ENCODE data around the gene ZNF181. TPM values are rescaled to one million over a fixed set of nuclear protein-coding genes. Genes with fewer than 3 reads are reported as not detected.

ZNF181 gene
- total RNA-seq, 1 donor from 2014 or later: 4.3 TPM

DNA sequence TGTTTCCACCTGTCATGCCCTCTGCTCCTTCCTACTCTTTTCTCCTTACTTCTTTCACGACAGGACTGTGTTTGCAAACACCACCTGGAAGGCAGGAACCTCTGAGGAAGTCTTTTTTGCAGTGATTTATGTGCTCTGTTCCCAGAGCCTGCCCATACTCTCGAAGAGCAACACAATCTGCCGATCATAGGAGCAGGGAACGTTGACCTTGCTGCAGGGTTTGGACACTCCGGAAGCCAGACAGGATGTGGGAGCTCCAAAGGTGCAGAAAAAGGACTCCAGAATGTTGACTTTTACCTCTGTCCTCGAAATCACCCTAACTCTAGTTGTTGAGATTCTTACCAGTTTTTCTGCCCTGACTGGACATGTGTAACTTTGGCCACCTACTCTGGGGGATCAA lies 8.6 kb upstream of the ZNF181 start:
- intact Hi-C loops (cut with micrococcal nuclease): no loop called here
- H3K9me3 Mint-ChIP-seq: no peaks in the 10 kb centered on the region

DNA sequence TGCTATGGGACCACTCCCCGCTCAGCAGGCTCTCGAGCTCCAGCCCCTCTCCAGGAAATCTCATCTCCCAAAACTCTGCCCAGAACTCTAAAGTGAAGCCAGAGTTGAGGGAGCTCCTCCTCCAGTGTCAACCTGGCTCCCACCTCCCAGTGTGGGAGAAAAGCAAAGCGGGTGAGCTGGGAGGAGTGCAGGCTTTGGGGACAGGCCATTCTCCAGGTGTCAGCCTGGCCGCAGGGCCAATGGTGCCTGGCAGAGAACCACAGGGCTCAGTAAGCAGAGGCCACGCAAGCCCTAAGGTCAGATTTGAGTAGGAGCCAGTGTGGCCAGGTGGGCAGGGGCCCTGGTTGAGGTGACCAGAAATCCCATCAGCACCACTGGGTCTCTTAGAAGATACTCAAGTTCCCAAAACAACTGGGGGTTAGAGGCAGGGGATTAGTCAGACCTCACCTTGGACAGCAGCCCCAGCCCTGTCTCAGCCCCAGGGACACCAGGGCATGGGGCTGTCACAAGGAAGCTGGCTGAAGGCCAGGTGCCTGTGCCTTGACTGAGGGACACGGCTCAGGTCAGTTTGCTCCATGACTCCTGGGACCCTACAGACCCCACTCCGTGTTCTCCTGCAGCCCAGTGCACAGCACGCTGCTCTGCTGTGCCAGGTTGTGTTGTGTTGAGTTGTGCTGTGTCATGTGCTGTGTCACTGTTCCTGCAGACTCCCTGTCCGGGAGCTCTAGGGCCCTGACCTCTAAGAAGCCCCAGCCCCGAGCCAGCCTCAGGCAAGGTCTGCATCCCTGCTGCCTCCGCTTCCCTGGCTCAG lies 2.8 kb upstream of the ZNF181 start:
- intact Hi-C loops (cut with micrococcal nuclease): loop anchor here (5.0 to 10.0 kb wide), 2 partner anchors 271 to 1394 kb away; partner anchors contain the start of gene GRAMD1A
- Mint-ChIP-seq H3K4me3 (peak overlapping the region; percentile 37), H3K27ac (no peak overlapping the region), H3K9me3 (peaks cover 11% of the 10 kb centered on the region), H3K4me1 (ENCODE audit: low read depth) (peaks cover 24% of the 10 kb centered on the region), H3K27me3 (ENCODE audit: insufficient read depth) (no peaks in the 10 kb centered on the region), H3K36me3 (ENCODE audit: low read depth) (peaks cover 13% of the 10 kb centered on the region)
- no peak for DNase-seq (ENCODE audit: low spot score)

More for the DNA sequence above, 8.6 kb upstream of the ZNF181 start:
- no peak overlapping the region for H3K4me3 Mint-ChIP-seq
- no peaks in the 10 kb centered on the region for H3K36me3 Mint-ChIP-seq (ENCODE audit: low read depth)
- no peaks in the 10 kb centered on the region for H3K4me1 Mint-ChIP-seq (ENCODE audit: low read depth)
- H3K27ac Mint-ChIP-seq: no peak overlapping the region
- no peak for DNase-seq (ENCODE audit: low spot score)
- H3K27me3 Mint-ChIP-seq (ENCODE audit: insufficient read depth): no peaks in the 10 kb centered on the region

DNA sequence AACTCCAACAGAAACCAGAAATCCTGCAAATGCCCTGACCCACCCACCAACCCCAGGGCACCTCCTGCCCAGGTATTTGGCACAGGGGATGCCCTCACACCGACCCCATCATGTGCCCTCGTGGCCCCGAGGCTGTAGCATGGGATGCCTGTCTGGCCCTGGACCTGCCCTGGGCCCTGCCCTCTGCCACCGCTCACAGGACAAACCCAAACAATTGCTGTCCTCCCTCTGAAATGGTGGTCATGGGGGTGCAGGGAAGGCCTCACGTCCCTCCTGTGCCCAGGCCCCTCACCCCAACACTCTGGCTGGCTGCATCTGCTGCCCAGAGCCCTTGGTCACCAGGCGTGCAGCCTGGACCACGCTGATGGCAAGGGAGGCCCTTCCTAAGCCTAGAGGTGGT lies 2.1 kb upstream of the ZNF181 start:
- Mint-ChIP-seq H3K27ac (peak overlapping the region; percentile 32), H3K27me3 (ENCODE audit: insufficient read depth) (no peaks in the 10 kb centered on the region), H3K36me3 (ENCODE audit: low read depth) (peaks cover 13% of the 10 kb centered on the region), H3K4me3 (peak overlapping the region; percentile 37), H3K9me3 (peaks cover 12% of the 10 kb centered on the region), H3K4me1 (ENCODE audit: low read depth) (peaks cover 24% of the 10 kb centered on the region)
- intact Hi-C loops (cut with micrococcal nuclease): loop anchor here (5.0 to 10.0 kb wide), 2 partner anchors 270 to 1393 kb away; partner anchors contain the start of gene GRAMD1A
- no peak for DNase-seq (ENCODE audit: low spot score)

DNA sequence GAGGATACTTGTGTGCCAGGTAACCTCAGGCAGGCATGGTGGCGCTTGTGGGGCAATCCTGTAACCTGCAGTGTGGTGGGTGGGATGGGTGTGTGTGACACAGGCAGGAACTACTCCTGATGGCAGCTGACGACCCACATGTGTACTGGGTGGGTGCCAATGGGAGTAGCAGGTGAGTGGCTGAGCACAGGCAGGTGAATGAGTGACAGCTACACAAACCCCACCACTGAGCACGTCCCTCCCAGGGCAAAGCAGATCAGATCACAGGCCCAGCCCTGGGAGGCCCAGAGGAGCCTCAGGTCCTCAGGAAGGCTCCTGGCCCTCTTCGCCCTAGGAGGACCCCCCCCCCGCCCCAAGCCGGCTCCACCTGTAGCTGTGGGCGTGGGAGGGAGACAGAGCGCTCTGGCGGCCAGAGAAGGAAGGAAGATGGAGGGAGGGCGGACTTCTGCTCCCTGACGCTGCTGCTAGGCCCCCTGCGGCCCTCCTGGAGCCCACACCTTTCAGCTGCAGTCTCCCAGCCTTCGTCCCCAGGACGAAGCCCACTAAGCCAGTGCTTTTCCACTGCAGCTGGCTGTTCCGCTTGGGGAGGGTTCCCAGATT lies 1.3 kb upstream of the ZNF181 start:
- Mint-ChIP-seq H3K4me1 (ENCODE audit: low read depth) (peaks cover 24% of the 10 kb centered on the region), H3K4me3 (peak overlapping the region; percentile 32), H3K9me3 (peaks cover 14% of the 10 kb centered on the region), H3K27ac (no peak overlapping the region), H3K27me3 (ENCODE audit: insufficient read depth) (no peaks in the 10 kb centered on the region), H3K36me3 (ENCODE audit: low read depth) (peaks cover 13% of the 10 kb centered on the region)
- intact Hi-C loops (cut with micrococcal nuclease): loop anchor here (1.0 to 10.0 kb wide), 4 partner anchors 41 to 1392 kb away; partner anchors contain the start of genes GRAMD1A, SCGB2B2, ZNF302 and ZNF599
- DNase-seq (ENCODE audit: low spot score): no peak

DNA sequence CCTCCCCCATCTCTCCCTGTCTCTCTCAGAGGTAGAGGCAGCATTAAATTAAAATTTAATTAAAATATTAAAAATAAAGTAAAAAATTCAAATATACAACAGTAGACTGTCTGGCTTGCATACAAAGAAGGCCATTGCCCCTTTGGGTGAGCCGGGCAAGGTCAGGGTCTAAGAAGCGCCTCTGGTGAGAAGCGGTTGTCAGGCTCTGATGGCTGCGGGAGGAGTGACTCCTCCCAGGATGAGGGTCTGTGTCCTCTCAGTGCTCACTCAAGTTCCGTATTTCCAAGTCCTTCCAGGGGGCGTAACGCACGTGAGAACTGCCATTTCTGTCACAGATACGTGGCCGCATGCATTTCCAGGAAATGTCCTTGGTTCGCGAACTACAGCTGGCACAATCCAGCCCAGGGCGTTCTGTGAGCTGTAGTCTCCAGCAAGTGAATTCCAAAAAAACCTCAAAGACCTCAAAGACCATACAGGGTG lies 737 bp upstream of the ZNF181 start:
- no peak for DNase-seq (ENCODE audit: low spot score)
- intact Hi-C loops (cut with micrococcal nuclease): loop anchor here (1.0 to 10.0 kb wide), 4 partner anchors 40 to 1391 kb away; partner anchors contain the start of genes GRAMD1A, SCGB2B2, ZNF302 and ZNF599
- peak overlapping the region; percentile 92 for H3K4me3 Mint-ChIP-seq
- peaks cover 18% of the 10 kb centered on the region for H3K9me3 Mint-ChIP-seq
- H3K27me3 Mint-ChIP-seq (ENCODE audit: insufficient read depth): no peaks in the 10 kb centered on the region
- H3K4me1 Mint-ChIP-seq (ENCODE audit: low read depth): peaks cover 24% of the 10 kb centered on the region
- H3K36me3 Mint-ChIP-seq (ENCODE audit: low read depth): peaks cover 17% of the 10 kb centered on the region
- peak overlapping the region; percentile 95 for H3K27ac Mint-ChIP-seq

DNA sequence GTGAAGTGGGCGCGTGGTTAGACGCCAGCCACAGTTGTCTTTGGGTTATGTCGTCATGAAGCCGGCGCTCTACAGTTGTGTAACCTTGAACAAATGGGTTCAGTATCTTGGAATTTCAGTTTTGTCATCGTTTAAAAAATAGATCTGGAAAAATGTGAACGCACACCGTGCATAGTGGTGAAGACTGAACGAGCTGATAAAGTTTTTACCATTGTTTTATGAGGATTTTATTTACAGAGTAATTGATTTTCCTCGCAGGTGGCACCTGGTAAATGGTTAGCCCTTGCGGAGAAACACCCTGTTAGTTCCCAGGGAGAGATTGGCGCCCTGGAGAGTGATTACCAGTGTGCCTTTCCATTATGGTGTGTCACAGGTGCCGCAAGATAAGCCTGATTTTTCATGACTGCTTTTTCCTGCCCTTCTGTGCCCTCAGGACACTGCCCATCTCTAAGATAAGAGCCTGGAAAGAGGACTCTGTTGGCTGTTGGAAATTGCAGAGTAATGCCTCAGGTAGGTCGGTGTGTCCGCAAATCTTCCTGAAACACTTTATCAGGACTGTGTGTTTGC lies 577 bp downstream of the ZNF181 start:
- no peak for DNase-seq (ENCODE audit: low spot score)
- intact Hi-C loops (cut with micrococcal nuclease): loop anchor here (5.0 to 10.0 kb wide), 2 partner anchors 268 to 1390 kb away; partner anchors contain the start of gene GRAMD1A

DNA sequence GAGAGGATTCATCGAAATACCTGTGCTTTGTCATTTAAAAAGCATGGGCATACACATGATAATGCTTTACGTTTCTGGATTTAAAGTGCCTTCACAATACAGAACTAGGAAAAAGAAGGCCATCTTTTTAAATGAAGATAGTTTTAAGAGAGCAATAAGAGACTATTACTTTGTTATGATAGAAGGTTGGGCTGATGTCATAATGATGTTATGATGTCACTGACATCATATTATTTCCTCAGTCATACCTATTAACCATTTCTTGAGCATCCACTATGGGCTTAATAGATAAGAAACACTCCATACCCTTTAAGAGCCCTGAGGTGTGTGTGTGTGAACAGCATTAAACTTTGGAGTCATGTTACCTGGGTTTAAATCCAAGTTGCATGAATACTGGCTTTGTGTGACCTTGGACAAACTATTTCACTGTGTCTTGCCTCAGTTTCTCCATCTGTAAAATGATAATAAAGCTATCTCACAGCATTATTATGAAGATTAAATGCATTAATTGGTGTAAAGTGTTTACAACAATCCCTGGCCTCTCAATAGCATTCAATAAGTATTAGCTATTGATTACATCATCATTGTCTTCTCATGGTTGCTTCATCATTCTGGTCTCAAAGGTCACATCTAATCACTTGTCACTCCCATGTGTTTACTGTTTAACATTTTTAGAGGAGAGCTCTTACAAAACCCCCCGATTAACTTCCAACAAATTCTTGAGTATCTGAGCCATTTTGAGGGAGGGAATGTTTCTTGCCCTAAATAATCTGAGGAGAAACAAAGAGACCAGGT lies 11.1 kb downstream of the ZNF181 start:
- DNase-seq (ENCODE audit: low spot score): no peak
- peaks cover 81% of the 10 kb centered on the region for H3K9me3 Mint-ChIP-seq
- no peak overlapping the region for H3K27ac Mint-ChIP-seq
- no peaks in the 10 kb centered on the region for H3K4me1 Mint-ChIP-seq (ENCODE audit: low read depth)
- peaks cover 21% of the 10 kb centered on the region for H3K36me3 Mint-ChIP-seq (ENCODE audit: low read depth)
- intact Hi-C loops (cut with micrococcal nuclease): no loop called here
- H3K4me3 Mint-ChIP-seq: no peak overlapping the region
- H3K27me3 Mint-ChIP-seq (ENCODE audit: insufficient read depth): no peaks in the 10 kb centered on the region

More for the DNA sequence above, 577 bp downstream of the ZNF181 start:
- Mint-ChIP-seq H3K4me1 (ENCODE audit: low read depth) (peaks cover 24% of the 10 kb centered on the region), H3K27ac (peak overlapping the region; percentile 95), H3K27me3 (ENCODE audit: insufficient read depth) (no peaks in the 10 kb centered on the region), H3K9me3 (peaks cover 28% of the 10 kb centered on the region), H3K4me3 (peak overlapping the region; percentile 92), H3K36me3 (ENCODE audit: low read depth) (peaks cover 22% of the 10 kb centered on the region)

DNA sequence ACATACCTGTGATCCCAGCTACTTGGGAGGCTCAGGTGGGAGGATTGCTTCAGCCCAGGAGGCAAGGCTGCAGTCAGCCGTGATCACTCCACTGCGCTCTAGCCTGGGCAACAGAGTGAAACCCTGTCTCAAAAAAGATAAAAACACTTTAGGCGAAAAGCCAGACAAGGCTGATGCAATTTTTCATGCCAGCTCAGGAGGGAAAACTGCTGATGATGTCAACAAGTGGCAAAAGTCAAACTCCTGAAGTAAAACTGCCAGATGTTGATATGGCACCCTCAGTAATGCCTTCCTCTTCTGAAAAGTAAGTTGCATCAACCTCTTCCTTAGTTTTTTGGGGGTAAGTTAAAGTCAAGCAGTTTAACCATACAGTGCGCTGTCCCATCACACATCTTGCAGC lies 23.4 kb downstream of the ZNF181 start:
- no peaks in the 10 kb centered on the region for H3K36me3 Mint-ChIP-seq (ENCODE audit: low read depth)
- no peak overlapping the region for H3K27ac Mint-ChIP-seq
- H3K27me3 Mint-ChIP-seq (ENCODE audit: insufficient read depth): no peaks in the 10 kb centered on the region
- H3K4me1 Mint-ChIP-seq (ENCODE audit: low read depth): no peaks in the 10 kb centered on the region
- DNase-seq (ENCODE audit: low spot score): no peak
- intact Hi-C loops (cut with micrococcal nuclease): no loop called here
- H3K4me3 Mint-ChIP-seq: no peak overlapping the region
- peaks cover 73% of the 10 kb centered on the region for H3K9me3 Mint-ChIP-seq

DNA sequence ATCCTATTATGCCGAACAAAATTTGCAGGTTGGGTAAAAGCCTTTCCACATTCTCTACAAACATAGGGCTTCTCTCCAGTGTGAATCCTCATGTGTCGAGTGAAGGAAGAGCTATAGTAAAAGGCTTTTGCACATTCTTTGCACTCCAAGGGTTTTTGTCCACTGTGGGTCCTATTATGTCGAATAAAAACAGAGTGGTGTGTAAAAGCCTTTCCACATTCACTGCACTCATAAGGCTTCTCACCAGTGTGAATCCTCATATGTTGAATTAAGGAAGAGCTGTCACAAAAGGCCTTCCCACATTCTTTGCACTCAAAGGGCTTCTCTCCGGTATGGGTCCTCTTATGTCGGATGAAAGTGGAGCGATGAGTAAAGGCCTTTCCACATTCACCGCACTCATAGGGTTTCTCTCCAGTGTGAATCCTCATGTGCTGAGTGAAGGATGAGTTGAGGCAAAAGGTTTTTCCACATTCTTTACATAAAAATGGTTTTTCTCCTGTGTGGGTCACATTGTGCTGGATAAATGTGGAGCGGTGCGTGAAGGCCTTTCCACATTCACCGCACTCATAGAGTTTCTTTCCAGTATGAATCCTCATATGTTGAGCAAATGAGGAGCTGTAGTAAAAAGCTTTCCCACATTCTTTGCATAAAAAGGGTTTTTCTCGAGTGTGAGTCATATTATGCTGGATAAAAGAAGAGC lies 25.3 kb downstream of the ZNF181 start:
- no peaks in the 10 kb centered on the region for H3K4me1 Mint-ChIP-seq (ENCODE audit: low read depth)
- peaks cover 5% of the 10 kb centered on the region for H3K36me3 Mint-ChIP-seq (ENCODE audit: low read depth)
- H3K9me3 Mint-ChIP-seq: peaks cover 76% of the 10 kb centered on the region
- H3K27ac Mint-ChIP-seq: no peak overlapping the region
- H3K27me3 Mint-ChIP-seq (ENCODE audit: insufficient read depth): no peaks in the 10 kb centered on the region
- intact Hi-C loops (cut with micrococcal nuclease): no loop called here
- no peak for DNase-seq (ENCODE audit: low spot score)
- H3K4me3 Mint-ChIP-seq: no peak overlapping the region

DNA sequence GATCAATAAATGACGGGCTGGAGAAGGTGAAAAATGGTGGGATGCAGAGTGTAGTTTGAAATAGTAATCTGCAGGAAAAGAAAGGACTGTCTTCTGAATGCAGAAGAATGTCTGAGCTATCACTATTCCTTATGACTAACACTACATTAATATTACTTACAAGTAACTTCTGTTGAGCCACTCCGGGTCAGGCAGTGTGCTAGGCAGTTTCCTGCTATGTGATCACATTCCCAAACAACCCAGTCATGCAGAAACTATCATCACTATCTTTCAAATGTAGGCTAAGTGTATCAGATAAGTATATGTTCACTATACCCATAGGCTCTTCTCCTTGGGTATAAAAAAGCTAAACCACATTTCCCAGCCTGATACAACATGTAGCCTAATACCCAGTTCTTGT lies 32.3 kb downstream of the ZNF181 start:
- Mint-ChIP-seq H3K27ac (no peak overlapping the region), H3K4me3 (no peak overlapping the region), H3K36me3 (ENCODE audit: low read depth) (peaks cover 22% of the 10 kb centered on the region), H3K9me3 (peaks cover 51% of the 10 kb centered on the region), H3K4me1 (ENCODE audit: low read depth) (peaks cover 3% of the 10 kb centered on the region), H3K27me3 (ENCODE audit: insufficient read depth) (no peaks in the 10 kb centered on the region)
- intact Hi-C loops (cut with micrococcal nuclease): no loop called here
- no peak for DNase-seq (ENCODE audit: low spot score)

DNA sequence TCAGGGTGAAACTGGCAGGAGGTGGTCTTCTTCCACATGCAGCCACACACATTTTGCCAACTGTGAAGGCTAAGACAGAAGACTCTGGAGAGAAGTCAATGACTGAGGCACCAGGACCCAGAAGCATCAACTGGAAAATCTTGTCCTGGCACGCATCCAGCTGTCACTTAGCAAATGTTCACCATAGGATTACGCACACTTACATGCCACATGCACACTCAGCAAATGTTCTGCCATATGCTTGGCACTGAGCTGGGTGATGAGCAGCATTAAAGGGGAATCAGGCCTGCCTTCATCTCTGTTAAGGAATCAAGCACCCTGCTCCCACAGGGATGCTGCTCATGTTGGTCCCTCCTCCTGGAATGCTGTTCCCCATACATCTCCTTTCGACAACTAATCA lies 33.9 kb downstream of the ZNF181 start:
- Mint-ChIP-seq H3K4me3 (no peak overlapping the region), H3K4me1 (ENCODE audit: low read depth) (peaks cover 16% of the 10 kb centered on the region), H3K9me3 (peaks cover 46% of the 10 kb centered on the region), H3K27me3 (ENCODE audit: insufficient read depth) (no peaks in the 10 kb centered on the region), H3K27ac (no peak overlapping the region), H3K36me3 (ENCODE audit: low read depth) (peaks cover 26% of the 10 kb centered on the region)
- DNase-seq (ENCODE audit: low spot score): no peak
- intact Hi-C loops (cut with micrococcal nuclease): no loop called here
